Measurements from ENCODE around the gene CIAO2A.

- TF ChIP-seq CTCF (IDR thresholded peaks at IDR 0.05; ENCODE audit: low read depth, low read length), result no peak
- no peak for TF ChIP-seq EZH2phosphoT487 (IDR thresholded peaks at IDR 0.05; ENCODE audit: low read depth)
Measured at GRCh38 chr15:64133623-64134344, 40.1 kb upstream of the CIAO2A start.
